ENCODE results near the gene GRID2.

The GRID2 gene

DNA sequence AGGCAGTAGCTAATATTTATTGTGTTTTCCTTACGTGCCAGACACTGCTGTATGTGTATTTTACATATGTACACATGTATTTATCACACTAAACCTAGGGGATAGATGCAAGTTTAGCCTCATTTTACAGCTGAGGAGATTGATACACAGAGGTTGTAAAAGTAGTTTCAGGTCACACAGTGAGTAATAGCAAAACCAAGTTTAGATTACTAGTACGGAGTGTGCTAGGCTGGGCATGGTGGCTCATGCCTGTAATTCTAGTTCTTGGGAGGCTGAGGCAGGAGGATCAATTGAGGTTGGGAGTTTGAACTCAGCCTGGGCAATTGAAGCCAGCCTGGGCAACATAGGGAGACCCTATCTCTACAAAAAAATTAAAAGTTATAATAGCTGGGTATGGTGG, 823.7 kb downstream of the GRID2 start:
- no peak for DNase-seq

- no peak for DNase-seq
These were observed 828.9 kb downstream of the GRID2 start for GRCh38 chr4:93132631-93133030.

DNA sequence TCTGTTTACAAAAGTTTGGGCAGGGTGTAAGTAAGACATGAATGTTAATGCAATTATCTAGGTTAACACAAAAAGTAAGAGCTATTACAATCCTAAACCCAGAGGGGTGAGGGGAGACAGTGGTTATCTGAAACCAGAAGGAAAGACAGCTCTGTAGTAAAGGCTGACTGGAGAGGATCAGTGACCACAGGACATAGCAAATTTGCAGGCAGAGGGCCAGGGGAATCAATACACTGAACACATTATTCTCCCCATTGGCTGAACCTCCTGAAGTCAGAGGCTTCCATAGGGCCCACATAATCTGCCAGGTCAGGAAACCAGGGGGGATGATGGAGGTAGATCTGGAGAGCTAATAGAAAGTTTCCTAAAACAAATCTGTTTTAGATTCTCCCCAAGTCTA, 835.4 kb downstream of the GRID2 start:
- DNase-seq = no peak

DNA sequence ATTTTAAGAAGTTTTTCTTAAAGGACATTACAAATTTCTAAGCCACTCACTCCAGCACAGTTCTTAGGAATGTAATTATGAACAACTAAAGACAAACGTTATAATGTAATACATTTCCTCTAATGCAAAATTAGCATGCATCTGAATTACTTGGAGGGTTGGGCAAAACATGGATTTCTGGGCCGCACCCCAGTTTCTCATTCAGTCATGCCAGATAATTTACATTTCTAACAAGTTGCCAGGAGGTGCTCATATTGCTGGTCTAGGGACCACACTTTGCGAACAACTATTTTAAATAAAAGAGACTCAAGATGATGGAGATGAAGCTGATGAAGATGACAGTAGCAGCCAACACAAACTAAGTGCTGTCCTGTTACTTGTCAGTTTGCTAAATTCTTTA, 840.1 kb downstream of the GRID2 start:
- DNase-seq = no peak

DNA sequence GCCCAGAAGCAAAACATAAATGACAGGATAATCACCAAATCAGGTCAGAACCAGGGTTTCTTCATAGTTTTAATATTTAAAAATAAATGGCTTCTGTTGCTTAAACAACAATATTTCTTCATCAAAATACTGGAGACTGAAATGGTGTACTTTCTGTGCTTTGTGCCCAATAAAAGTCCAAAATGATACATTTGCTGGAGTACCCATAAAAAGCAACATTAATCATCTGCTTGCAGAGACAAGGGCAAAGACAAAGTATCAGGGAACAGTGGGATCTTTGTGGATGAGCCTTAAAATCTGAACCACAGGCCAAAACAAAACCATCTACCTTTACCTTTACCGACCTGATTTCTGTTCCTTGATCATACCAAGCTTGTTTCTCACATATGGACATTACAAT, 840.9 kb downstream of the GRID2 start:
- DNase-seq = no peak

GRCh38 chr4:93147524-93148212, 843.9 kb downstream of the GRID2 start:
- DNase-seq = no peak

GRCh38 chr4:93152491-93152890, 848.7 kb downstream of the GRID2 start:
- no peak for DNase-seq

DNA sequence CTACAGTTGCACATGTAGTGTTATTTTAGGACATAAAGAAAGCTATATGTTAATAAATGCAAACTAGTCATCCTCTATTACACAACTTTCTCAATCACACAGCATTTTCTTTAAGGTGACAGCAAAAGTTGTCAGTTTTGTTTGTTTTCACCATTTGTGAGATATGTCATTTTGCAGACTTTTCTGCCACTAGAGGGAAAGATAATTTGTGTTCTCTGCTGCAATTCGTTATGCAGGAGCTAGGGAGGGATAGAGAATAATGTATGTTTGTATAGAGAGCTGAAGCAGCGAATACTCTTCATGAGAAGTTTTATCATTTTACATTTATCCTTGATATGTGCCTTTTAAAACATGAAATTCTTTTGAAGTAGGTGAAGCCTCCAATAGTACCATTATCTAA, 854.2 kb downstream of the GRID2 start:
- no peak for DNase-seq

GRCh38 chr4:93168053-93168452, 864.3 kb downstream of the GRID2 start:
- DNase-seq = no peak

DNA sequence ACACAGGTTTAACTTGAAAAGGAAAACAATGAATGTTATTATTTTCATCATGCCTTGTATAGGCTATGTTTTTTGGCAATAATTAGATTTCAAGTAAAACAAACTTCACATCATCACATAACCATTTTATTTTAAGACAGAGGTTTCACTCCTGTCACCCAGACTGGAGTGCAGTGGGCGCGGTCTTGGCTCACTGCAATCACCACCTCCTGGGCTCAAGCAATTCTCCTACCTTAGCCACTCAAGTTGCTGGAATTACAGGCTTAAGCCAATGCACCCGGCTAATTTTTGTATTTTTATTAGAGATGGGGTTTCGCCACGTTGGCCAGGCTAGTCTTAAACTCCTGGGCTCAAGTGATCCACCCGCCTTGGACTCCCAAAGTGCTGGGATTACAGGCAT, 866.2 kb downstream of the GRID2 start:
- no peak for DNase-seq

DNA sequence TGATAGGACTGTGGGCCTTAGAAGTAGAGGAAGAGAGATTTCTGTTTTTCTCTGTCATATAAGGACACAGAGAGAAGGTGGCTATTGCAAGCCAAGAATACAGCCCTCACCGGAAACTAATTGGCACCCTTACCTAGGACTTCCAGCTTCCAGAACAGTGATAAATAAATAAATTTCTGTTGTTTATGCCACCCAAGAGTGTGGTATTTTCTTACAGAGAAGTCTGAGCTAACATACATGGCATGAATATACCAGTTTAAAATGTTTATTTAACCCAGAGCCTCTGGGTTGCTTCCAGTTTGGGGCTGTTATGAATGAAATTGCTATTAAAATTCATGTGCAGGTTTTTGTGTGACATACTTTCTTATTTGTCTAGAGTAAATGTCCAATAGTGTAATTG, 870.8 kb downstream of the GRID2 start:
- DNase-seq = no peak

- DNase-seq = no peak
These were observed 874.5 kb downstream of the GRID2 start for GRCh38 chr4:93178279-93178678.

- no peak for DNase-seq
These were observed 875.3 kb downstream of the GRID2 start for GRCh38 chr4:93179044-93179443.

DNA sequence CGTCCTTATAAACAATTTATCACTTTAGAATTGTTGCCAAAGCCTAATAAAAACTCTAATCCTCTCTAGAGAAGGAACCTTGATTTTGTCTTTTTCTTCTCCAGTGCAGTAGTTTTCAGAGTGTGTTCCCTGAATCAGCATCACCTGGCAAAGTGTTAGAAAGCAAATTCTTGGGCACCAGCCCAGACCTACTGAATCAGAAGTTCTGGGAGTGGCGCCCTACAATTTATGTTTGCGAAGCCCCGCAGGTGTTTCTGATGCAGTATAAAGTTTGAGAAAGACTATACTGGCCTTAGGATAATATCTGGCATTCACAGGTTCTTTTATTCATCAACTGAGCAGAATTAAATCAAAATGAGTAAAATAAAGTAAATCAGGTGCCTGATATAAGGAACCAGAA, 879.0 kb downstream of the GRID2 start:
- DNase-seq = no peak

DNA sequence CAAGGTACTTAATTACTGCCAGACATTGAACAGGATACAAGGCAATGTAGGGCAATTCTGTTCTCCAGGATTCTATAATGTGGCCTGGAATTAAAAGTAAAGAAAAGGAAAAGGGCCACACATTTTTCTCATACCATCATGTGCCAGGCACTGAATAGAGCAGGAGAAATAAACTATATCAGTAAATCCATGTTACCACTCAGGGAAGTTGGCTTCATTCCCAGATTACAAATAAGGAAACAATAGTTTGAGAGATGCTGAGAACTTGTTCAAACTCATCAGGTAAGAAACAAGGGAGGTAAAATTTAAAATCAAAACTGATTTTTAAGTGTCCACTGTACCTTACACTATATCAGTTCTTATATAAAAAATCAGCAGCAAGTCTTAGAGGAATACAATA, 879.8 kb downstream of the GRID2 start:
- no peak for DNase-seq

DNA sequence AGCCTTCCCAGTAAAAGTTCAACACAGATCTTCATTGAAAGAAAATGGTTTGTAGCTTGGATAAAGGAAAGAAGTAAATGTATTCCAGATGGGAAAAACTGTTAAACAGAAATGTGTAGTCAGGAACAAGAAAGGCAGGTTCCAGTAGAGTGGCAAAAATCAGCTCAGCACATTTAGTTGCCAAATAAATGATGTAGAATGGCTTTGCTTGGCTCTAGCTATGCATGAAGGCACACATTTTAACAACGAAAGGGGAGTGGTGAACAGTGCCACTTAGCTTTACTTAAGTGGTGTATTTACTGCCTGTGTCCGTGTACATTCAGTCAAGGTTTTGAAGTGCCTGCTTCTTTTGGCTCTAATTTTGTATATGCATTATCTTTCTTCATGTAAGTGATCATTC, 880.3 kb downstream of the GRID2 start:
- no peak for DNase-seq

GRCh38 chr4:93186846-93187245, 883.1 kb downstream of the GRID2 start:
- DNase-seq = no peak

DNA sequence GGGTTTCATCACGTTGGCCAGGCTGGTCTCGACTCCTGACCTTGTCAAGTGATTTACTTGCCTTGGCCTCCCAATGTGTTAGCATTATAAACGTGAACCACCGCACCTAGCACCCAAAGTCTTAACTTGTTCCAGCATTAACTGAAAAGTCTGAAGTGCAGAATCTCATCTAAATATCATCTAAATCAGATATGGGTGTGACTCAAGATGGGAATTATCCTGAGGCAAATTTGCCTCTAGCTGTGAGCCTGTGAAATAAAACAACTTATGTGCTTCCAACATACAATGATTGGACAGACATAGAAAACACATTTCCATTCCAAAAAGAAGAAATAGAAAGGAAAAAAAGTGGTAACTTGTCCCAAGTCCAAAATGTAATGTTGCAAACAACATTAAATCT, 883.7 kb downstream of the GRID2 start:
- DNase-seq = no peak

DNA sequence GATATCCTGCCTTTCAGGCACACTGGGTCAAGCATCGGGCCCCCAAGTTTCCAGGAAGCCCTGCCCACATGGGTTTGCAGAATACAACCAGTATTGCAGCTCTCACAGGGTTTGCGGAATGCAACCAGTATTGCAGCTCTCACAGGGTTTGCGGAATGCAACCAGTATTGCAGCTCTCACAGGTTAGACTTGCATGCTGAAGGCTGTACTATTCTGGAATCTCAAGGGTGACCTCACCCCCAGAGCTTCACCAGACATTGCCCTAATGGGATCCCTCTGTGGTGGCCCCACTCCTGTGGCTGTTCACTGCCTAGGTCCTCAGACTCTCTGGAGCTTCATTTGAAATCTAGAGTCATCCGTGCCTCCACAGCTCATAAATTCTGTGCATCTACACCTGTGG, 884.1 kb downstream of the GRID2 start:
- no peak for DNase-seq

DNA sequence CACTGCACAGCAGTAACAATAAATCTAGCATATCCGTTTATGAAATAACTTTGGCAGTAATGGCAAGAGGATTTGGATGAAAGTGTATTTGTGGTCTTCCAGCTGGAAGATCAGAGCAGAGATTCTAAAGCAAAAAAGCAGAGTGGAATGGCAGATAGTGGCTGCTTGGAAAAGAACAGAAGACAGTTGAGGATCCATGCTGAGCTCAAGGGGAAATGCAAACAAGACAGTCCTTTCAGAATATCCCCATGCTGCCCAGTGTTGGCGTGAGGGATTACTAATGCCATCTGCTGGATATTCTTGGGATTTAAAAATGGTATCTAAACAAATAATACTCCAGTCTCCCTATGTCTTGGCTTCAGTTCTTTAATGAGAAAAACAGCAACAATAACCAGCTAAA, 895.7 kb downstream of the GRID2 start:
- no peak for DNase-seq

DNA sequence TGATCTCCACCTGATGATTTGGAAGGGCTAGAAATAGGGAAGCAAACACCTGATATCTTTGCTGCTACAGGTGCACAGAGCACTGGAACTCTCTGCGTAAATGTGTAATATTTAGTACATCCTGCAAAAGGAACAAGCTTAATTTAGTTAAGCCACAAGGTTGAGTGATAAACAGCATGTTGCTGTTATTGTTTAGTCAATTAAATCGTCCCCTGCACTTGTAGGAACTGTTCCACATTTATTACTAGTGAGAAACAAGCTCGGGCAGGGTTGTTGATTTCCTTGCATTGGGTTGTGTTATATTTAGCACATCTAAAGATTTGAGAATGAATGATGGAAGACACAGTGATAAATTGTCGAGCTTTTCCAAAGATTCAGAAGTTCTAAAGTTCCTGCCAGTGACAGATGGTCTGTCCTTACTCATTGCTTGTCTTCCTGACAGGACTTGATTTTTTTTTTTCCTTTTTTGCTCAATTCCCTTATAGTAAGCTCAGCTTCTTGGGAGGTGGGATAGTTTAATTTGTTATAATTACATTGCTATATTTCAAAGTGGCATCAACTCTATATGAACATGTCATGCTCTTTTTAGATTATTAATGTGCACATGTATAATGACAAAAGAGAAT, 897.8 kb downstream of the GRID2 start:
- DNase-seq = no peak

DNA sequence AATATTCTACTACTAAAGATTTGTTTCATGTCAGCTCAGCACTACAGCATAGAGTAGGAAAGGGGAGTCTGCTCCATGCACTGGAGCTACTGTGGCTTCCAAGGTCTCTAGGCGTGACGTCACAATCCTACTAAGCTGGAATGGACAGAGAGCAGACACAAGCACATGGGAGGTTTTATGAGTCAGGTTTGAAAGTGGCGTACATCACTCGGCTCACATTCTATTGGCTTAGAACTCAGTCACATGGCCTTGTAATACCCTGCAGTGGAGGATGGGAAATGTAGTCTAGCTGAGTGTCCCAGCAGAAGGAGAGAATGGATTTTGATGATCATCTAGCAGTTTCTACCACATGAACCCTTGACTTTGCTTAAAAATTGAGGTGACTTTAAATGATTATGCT, 899.9 kb downstream of the GRID2 start:
- DNase-seq = no peak

GRCh38 chr4:93212250-93212649, 908.5 kb downstream of the GRID2 start:
- no peak for DNase-seq

DNA sequence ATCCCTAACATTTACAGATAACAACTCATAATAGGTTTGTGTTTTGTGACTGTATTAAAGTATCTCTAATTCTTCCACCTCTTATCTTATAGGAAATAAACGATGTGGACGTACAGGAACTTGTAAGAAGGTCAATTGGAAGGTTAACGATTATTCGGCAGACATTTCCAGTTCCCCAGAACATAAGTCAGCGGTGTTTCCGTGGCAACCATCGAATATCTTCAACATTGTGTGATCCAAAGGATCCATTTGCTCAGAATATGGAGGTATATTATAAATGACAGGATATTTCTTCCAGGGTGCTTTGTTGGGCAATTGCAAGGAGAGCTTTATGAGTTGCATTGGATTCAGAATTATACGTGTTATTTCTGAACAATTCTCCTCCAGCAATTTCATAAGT, 912.9 kb downstream of the GRID2 start:
- DNase-seq = no peak

DNA sequence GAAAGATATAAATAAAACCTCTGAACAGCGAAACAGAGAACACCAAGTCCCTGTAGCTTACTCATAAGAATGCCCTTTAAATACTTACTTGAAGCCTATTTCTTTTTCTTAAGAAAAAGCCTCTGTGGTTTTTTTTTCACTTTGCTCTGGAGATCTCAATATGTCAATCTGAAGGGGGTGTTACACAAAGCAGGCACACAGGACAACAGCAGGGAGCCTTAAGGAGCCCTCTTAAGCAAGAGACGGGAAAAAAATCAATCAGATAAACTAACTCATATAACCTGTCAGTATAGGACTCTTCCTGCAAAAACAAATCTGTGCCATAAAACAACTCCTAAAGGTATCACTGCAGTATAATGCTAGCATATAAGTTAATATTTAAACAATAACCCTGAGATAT, 913.7 kb downstream of the GRID2 start:
- no peak for DNase-seq

Measured in KG1 (cell line).